HEK293 (cell line): Measurements from ENCODE around the gene KCNQ1.

ENCODE experiments used
- BCL11A ChIP-seq: fragments of 450-650 bp; formaldehyde crosslinking; IDR thresholded peaks from 2 replicates; pipeline ENCODE4 v1.5.1; 2016; ENCODE audit warnings: low read depth, missing biosample characterization, missing genetic modification characterization
- CTCF ChIP-seq: fragments of 450-650 bp; formaldehyde crosslinking; IDR thresholded peaks from 2 replicates; pipeline ENCODE4 v1.5.1; 2016; ENCODE audit warnings: missing biosample characterization, missing genetic modification characterization
- REST ChIP-seq: fragments of 450-650 bp; formaldehyde crosslinking; IDR thresholded peaks from 2 replicates; pipeline ENCODE4 v1.5.1; 2016; ENCODE audit warnings: missing biosample characterization, missing genetic modification characterization
- ZNF121 ChIP-seq: fragments of 450-650 bp; formaldehyde crosslinking; IDR thresholded peaks from 2 replicates; pipeline ENCODE4 v1.5.1; 2016; ENCODE audit warnings: missing biosample characterization, missing genetic modification characterization
- ZNF776 ChIP-seq: fragments of 450-650 bp; formaldehyde crosslinking; IDR thresholded peaks from 2 replicates; pipeline ENCODE4 v1.5.0; 2017; ENCODE audit warnings: missing biosample characterization, missing genetic modification characterization, borderline replicate concordance
- ZNF785 ChIP-seq: fragments of 450-650 bp; formaldehyde crosslinking; IDR thresholded peaks from 2 replicates; pipeline ENCODE4 v1.5.1; 2016; ENCODE audit warnings: missing biosample characterization, missing genetic modification characterization
- ZXDB ChIP-seq: fragments of 450-650 bp; formaldehyde crosslinking; IDR thresholded peaks from 2 replicates; pipeline ENCODE4 v1.5.1; 2016; ENCODE audit warnings: missing biosample characterization, missing genetic modification characterization

GRCh38 chr11:2715716-2716350, 271.0 kb downstream of the KCNQ1 start:
- TF ChIP-seq ZNF776 (tag by site-specific recombination) (no peak), CTCF (tag by site-specific recombination) (no peak), BCL11A (tag by site-specific recombination) (no peak), ZXDB (tag by site-specific recombination) (no peak), ZNF121 (tag by site-specific recombination) (no peak), ZNF785 (tag by site-specific recombination) (no peak), REST (tag by site-specific recombination) (no peak)
